IgD-negative memory B cell (primary cell): Measurements from ENCODE around the gene IL9R. TPM values are rescaled to one million over a fixed set of nuclear protein-coding genes. Genes with fewer than 3 reads are reported as not detected.

Source experiments
- polyA plus RNA-seq: library from polyadenylated mRNA; unstranded; fragments of 300-500 nt; fragmentation: Illumina TruSeq; gene quantifications from one replicate; pipeline ENCODE4 v1.2.3, GENCODE V29; 2021

Gene IL9R
- polyA plus RNA-seq, 1 donor from 2014 or later = 2.5 TPM

Other genes with a start within 250 kb of the IL9R start
- 38.6 TPM for gene VAMP7, start 116.4 kb upstream of the IL9R start, polyA plus RNA-seq